GM12875 (cell line): ENCODE data around the gene SYT8.

Source experiments
- H3K4me3 ChIP-seq: one replicate; pipeline ENCODE4 v1.5.1; 2011; ENCODE audit warnings: low read depth, low read length, control low read depth
- TF ChIP-seq, protein P1 (sequence below): IDR thresholded peaks from 2 replicates; pipeline ENCODE4 v1.5.1; 2011; ENCODE audit warnings: low read depth, mild to moderate bottlenecking, control low read depth, inconsistent platforms, low read length, moderate library complexity, borderline replicate concordance; ENCODE audit not compliant: insufficient read depth

Gene SYT8

DNA sequence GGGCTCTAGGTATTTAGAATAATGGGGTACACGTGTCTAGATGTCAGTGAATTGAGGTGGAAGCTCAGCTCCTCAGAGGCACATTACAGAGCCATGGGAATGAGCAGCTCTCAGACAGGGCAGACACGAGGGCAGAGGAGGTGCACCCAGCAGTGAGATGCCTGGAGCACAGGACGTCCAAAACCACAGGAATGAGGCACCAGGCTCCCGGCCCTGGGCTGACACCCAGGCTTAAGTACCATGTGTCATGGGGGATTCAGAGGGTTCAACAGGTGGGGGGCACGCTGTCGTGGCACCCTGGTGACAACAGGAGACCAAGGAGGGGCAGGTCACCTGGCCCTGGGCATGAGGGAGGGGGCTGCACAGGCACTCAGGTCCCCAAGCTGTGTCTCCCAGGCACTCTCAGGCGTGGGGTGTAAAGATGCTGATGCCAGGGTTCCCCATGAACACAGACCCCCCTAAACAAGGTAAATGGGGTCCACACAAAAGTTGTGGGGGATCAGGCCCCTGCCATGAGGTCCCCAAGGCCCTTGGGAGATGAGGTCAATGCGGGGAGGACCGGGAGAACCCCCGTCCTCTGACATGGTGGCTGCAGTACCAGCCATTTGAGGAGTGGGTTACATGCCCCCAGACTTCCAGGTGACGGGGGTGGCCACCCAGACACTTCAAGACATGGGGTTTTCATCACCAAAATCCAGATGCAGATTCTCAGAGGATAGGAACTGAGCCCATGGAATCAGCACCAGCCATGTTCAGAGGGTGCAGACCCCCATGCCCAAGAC is 5.6 kb upstream of the SYT8 start:
- TF ChIP-seq, protein P1, sequence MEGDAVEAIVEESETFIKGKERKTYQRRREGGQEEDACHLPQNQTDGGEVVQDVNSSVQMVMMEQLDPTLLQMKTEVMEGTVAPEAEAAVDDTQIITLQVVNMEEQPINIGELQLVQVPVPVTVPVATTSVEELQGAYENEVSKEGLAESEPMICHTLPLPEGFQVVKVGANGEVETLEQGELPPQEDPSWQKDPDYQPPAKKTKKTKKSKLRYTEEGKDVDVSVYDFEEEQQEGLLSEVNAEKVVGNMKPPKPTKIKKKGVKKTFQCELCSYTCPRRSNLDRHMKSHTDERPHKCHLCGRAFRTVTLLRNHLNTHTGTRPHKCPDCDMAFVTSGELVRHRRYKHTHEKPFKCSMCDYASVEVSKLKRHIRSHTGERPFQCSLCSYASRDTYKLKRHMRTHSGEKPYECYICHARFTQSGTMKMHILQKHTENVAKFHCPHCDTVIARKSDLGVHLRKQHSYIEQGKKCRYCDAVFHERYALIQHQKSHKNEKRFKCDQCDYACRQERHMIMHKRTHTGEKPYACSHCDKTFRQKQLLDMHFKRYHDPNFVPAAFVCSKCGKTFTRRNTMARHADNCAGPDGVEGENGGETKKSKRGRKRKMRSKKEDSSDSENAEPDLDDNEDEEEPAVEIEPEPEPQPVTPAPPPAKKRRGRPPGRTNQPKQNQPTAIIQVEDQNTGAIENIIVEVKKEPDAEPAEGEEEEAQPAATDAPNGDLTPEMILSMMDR, result no peak
- H3K4me3 ChIP-seq, result no peak overlapping the region

DNA sequence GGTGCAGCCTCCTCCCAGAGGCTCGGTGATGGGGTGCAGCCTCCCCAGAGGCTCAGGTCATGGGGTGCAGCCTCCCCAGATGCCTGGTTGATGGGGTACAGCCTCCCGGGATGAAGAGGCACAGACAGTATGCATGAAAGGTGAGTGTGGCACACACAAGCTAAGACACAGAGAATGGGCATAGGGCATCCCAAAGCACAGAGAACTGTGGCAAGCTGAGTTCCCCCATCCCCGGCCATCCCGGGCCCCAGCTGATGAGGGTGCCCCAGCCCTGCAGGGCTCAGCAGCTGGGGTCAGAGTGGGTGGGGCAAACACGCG is 4.8 kb upstream of the SYT8 start:
- TF ChIP-seq, protein P1, result no peak
- no peak overlapping the region for H3K4me3 ChIP-seq

DNA sequence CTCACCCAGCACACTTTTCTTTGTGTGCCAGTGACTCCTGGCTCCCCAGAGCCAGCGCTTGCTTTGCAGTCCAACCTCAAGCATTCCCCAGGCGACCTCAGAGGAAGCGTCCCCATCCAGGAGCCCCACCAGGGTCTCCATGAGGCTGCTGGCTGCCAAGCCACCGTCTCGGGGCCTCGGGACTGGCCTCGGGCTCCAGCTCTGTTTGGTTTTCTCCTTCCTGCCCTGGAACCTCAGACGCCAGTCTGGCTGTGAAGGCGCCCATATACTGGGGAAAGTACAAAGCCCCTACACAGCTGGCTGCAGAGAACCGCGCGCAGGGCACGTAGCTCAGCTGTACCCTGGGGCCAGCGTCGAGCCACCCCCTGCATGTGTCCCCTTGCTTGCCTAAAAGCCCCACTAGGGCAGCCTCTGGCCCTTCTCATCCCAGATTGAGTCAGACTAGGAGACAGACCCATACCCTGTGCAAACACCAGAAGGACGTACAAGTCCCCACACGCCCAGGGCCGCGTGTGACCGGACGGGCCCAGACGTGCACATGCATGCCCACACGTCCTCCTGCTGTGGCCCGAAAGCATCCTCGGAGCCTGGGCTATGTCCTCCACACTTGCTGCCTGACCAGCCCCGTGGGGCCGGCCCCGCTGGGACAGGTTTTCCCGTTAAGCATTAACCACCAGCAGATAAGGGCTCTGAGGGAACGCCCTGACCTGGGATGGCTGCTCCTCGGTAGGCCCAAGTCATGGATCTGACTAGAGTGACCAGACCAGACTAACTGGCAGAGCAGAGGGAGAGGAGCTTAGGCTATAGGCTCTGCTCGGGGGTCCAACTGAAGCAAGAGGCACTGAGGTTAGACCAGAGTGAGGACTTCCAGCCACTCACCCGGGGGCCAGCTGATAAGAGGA is 4.2 kb upstream of the SYT8 start:
- TF ChIP-seq, protein P1, result no peak
- no peak overlapping the region for H3K4me3 ChIP-seq

GRCh38 chr11:1831338-1832210 is 3.2 kb upstream of the SYT8 start:
- H3K4me3 ChIP-seq, result no peak overlapping the region
- TF ChIP-seq, protein P1, result no peak

GRCh38 chr11:1832211-1832919 is 2.4 kb upstream of the SYT8 start:
- H3K4me3 ChIP-seq, result no peak overlapping the region
- TF ChIP-seq, protein P1, result peak; percentile 96

DNA sequence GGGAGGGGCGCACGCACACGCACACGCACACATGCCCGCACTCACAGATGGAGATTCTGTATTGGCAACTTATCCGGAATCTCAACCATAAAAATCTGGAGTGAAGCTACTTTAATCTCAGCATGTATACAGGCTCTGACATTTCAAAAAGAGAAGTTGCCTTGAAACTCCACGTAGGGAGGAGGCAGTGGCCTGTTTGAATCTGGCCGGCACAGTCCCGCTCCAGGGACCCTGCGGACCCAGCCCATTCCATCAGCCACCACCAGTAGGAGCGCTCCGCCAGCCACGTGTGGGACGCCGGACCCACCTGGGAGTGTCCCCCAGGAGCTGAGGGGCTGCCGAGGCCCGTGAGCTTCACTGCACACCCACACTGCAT is 1.9 kb upstream of the SYT8 start:
- H3K4me3 ChIP-seq, result no peak overlapping the region
- TF ChIP-seq, protein P1, result no peak
